Endothelial cell of hepatic sinusoid (primary cell): Measurements from ENCODE around the gene RNASE3.
"Not testable (repeated sequence)": the region's sequence is repeated elsewhere in the genome, so short reads cannot be mapped to it uniquely, and the experiment has no call there.

ENCODE experiments used
- in situ Hi-C: cut with HindIII; loops from 2 replicates; pipeline ENCODE4 v1.10.0; 2017; ENCODE audit warnings: low sequenced_read_pairs

RNASE3 gene

DNA sequence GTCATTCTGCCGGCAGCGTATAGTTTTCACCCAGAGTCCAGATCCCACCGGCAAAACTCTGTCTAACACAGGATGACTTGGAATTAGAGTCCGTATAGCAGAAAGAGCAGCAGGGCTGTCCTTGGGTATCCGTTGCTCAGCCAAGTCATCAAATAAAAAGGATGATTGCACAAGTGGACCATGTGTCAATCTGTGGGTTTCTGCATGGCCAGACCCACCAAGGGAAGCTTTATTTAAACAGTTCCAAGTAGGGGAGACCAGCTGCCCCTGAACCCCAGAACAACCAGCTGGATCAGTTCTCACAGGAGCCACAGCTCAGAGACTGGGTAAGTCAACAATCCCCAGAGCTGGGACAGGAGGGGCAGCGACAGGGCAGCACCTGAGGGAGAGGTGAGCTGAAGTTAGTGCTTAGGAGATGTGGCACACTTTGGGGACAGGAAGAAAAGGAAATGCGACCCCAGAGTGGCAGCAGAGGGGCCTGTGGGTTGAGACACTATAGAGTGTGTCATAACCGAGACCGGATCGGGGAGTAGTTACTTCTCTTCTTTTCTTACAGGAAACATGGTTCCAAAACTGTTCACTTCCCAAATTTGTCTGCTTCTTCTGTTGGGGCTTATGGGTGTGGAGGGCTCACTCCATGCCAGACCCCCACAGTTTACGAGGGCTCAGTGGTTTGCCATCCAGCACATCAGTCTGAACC lies at the start of gene RNASE3:
Gene RNASE3 (plus strand): TSS at position 260 of the 700 bp plus-strand sequence. CDS start 302 bp downstream, at position 562.
- in situ Hi-C loops, result not testable (repeated sequence)

DNA sequence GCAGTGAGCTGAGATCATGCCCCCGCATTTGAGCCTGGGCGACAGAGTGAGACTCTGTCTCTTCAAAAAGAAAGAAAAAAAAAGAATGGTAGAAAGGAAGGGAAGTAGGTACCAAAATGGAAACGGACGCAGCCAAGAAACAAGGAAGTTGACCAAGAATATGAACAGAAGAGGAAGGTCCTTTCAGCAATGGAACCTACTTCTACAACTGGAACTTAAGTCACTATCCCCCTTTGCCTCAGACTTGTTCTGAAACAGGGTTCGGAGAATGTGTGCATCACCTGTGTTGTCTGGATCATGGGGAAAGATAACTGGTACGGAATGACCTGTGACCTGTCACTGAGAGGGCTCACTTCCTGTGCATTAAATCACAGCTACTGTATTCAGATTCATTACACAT lies 44.6 kb upstream of the RNASE3 start:
- in situ Hi-C loops, result no loop called here

DNA sequence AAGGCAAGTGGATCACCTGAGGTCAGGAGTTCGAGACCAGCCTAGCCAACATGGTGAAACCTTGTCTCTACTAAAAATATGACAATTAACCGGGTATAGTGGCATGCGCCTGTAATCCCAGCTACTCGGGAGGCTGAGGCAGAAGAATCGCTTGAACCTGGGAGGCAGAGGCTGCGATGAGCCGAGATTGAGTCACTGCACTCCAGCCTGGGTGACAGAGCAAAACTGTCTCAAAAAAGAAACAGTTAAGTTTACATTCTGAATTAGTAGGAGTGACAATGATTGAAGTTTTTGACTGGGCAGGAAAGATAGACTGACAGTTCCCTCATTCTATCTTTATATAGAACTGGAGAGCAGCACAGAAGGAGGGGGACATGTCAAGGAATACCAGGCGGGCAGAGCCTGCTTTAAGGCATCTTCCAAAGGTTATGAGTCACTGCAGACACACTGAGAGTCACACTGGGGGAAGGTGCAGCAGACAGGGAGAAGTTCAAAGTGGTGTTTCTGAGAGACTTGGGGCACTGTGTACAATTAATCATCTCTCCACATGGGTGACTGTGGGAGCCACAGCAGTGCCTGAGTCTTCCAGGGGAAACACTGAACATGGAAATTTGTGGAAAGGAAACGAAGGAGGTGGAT lies 42.8 kb upstream of the RNASE3 start:
- in situ Hi-C loops, result no loop called here

- in situ Hi-C loops, result no loop called here
Observed at GRCh38 chr14:20848955-20849570, 42.1 kb upstream of the RNASE3 start.

- in situ Hi-C loops, result no loop called here
Observed at GRCh38 chr14:20853042-20853441, 38.1 kb upstream of the RNASE3 start.

DNA sequence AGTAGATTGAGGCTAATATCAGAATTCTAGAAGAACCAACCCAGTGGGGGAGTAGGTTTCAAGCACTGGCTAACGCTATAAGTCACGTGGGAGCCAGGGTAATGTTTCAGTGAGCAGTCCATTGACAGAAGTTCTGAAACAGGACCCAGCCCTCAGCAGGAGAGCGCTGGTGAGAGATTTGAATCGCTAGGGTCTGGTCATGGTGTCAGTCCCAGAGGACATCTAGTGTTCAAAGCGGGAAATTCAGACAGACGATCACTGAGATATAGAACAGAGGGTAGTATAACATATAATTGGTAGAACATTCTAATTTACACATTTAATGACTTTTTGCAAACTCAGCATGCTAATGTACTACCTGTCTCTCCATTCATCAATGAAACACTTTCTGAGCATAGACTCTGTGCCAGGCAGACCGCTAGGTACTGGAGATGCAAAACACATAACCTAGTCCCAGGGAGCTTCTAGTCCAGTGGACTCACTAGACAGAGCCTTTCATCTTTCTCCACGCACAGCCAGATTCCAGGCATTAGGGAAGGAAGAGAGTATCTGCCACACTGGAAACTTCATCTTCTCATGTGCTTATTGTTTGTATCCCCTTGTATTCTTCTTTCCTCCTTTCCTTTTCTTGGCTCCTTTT lies 35.4 kb upstream of the RNASE3 start:
- in situ Hi-C loops, result no loop called here

GRCh38 chr14:20857207-20857606 lies 34.0 kb upstream of the RNASE3 start:
- in situ Hi-C loops, result no loop called here

DNA sequence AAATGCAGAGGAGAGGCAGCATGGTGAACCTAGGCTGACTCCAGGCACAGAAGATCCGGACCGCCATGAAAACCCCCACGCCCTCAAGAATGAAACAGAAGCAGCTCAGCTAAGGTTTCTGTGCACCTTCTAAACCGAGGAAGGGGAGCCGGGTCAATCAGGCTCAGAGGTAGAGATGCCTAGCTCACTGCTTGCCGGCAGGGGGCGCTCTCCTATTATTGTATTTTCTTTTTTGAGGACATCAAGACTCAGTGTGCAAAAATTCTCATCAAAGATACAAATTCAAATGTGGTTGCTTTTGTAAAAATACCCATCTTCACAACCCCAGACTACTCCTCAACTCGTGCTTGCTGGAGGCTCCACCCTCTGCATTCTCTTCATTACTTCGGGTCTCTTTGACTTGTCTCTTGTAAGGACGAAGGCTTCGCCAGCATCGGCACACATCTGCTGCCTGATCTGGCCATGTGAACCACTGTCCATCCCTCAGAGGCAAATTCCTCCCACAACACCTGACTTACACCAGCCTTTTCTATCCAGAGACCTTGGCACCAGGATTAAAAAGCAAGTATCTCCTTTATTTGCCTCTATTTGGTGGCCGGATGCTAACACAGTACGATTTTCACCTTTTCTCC lies 33.4 kb upstream of the RNASE3 start:
- in situ Hi-C loops, result no loop called here

DNA sequence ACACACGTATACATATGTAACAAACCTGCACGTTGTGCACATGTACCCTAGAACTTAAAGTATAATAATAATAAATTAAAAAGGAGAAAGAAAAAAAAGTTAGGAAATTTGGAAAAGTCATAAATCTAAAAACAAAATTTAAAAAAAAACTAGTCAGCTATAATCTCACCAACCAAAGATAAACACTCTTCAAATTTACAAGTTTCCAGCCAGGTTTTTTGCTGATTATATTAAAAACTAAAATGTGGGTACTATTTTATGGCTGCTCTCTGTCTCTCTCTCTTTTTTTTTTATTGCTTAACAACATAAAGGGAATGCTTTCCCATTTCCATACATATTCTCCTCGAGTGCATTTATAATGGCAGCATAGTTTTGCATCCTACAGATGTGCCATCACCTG lies 25.0 kb upstream of the RNASE3 start:
- in situ Hi-C loops, result no loop called here

GRCh38 chr14:20866963-20867362 lies 24.2 kb upstream of the RNASE3 start:
- in situ Hi-C loops, result no loop called here

DNA sequence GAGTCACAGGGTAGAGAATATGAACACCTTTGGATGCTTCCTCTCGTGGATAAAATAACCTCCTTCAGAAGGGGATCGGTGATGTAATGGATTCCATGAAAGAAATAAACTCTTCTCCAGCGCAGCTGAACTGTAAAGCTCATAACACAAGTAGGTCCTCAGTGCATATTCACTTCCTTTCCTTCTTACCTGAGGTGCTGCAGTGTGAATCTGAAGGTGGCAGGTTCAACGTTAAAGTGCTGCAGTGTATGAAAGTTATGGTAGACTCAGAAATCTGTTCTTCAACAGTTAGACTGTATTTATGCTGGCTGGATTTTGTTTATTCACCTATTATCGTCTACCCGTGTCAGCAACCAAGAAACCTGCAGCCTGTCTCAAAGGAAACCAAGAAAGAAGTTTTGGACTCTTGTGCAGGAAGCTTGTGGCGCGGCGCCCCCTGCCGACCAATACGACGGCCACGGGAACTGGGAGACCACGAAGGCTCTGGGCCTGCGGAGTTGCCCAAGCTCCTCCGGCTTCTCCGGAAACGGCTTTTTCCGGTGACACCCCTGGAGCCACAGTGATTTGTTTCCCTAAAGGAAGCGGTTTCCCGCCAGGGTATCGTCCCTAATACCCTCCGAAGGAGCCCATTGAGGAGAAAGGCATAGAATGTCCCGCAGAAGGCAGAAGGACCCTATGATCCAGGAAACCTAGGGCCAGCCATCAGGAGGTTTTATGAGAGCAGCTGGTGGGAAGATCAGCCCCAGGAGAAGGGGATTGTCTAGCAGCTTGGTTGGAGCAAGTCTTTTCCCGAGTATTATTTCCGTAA lies 17.6 kb upstream of the RNASE3 start:
- in situ Hi-C loops, result no loop called here

GRCh38 chr14:20877016-20877415 lies 14.2 kb upstream of the RNASE3 start:
- in situ Hi-C loops, result no loop called here

- in situ Hi-C loops, result no loop called here
Observed at GRCh38 chr14:20878695-20879094, 12.5 kb upstream of the RNASE3 start.

GRCh38 chr14:20881229-20881628 lies 10.0 kb upstream of the RNASE3 start:
- in situ Hi-C loops, result not testable (repeated sequence)

DNA sequence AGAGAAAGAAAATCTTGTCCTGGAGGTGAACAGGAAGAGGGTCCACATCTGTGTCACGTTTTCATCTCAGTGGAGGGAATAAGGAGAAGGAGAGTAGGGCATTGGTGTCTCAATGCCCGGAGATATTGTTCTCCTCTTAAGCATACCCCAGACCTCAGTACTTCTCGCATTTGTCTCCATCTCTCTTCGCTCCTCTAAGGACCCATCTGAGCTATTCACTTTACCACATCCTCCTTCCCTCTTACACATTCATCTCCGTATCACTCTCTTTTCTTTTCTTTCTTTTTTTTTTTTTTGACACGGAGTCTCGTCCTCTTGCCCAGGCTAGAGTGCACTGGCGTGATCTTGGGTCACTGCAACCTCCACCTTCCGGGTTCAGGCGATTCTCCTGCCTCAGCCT lies 8.4 kb upstream of the RNASE3 start:
- in situ Hi-C loops, result not testable (repeated sequence)

GRCh38 chr14:20888411-20888810 lies 2.8 kb upstream of the RNASE3 start:
- in situ Hi-C loops, result not testable (repeated sequence)

DNA sequence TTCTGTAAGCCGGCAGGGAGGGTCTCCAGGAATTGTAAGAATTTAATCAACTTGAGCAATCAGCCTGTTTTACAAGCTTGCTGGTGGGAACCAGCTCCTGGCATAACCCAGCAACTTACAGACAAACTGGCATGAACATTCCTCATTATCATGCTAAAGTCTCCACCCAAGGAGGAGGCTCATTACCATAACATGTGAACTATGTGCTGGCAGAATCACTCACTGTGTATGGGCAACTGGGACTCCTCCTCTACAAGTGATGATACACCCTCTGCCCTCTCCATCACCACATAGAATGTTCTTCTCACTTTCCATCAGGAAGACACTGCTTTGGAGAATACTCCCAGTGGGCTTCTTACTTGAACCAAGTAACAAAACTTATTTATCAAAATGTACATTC lies 4.1 kb downstream of the RNASE3 start:
- in situ Hi-C loops, result not testable (repeated sequence)

GRCh38 chr14:20904393-20905029 lies 13.3 kb downstream of the RNASE3 start:
- in situ Hi-C loops, result no loop called here

DNA sequence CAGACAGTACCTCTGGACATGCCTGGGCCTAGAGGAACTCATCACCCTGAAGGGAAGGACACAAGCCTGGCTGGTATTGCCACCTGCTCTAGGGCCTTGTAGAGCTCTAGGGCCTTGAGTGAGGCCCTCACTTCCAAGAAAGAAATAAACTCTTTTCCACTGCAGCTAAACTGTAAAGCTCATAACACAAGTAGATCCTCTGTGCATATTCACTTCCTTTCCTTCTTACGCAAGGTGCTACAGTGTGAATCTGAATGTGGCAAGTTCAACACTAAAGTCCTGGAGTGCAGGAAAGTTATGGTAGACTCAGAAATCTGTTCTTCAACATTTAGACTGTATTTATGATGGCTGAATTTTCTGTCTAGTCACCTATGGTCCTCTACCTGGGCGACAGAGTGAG lies 14.5 kb downstream of the RNASE3 start:
- in situ Hi-C loops, result no loop called here

DNA sequence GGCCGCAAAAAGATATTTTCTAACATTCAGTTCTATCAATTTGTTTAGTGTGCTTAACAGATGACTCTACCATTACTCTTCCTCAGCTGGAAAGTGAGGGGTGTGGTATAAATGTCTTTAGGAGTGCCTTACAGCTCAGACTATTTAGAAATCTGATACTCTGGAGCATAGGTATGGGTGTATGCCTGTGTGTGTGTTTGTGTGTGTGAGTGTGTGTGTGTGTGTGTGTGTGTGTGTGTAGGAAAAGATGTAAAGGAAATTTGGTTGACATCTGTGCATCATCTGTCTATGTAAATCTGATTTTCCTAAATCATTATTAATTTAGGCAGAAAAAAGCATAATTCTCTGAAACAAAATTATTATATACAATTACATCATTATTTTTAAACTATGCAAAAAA lies 16.0 kb downstream of the RNASE3 start:
- in situ Hi-C loops, result no loop called here
